GM04503 (cell line): ENCODE data around the gene CRB2.

ENCODE experiments used
- DNase-seq: peaks from one replicate; pipeline ENCODE4 v3.0.0-alpha.2; 2012; ENCODE audit warnings: low read depth

The CRB2 gene

GRCh38 chr9:123421801-123422455 is 65.9 kb downstream of the CRB2 start:
- no peak for DNase-seq

GRCh38 chr9:123422635-123423310 is 66.8 kb downstream of the CRB2 start:
- DNase-seq: no peak

- no peak for DNase-seq
Measured at GRCh38 chr9:123423311-123423640, 67.3 kb downstream of the CRB2 start.

GRCh38 chr9:123424131-123424530 is 68.1 kb downstream of the CRB2 start:
- DNase-seq: no peak

- no peak for DNase-seq
Measured at GRCh38 chr9:123424552-123425225, 68.7 kb downstream of the CRB2 start.

GRCh38 chr9:123425261-123425821 is 69.3 kb downstream of the CRB2 start:
- no peak for DNase-seq

GRCh38 chr9:123425836-123426365 is 69.9 kb downstream of the CRB2 start:
- DNase-seq: no peak

GRCh38 chr9:123426406-123426805 is 70.4 kb downstream of the CRB2 start:
- no peak for DNase-seq
